ENCODE results near the gene CD8A. TPM values are rescaled to one million over a fixed set of nuclear protein-coding genes. Genes with fewer than 3 reads are reported as not detected.
"Not testable (repeated sequence)": the region's sequence is repeated elsewhere in the genome, so short reads cannot be mapped to it uniquely, and the experiment has no call there.

The CD8A gene
- not detected in 2 replicates for total RNA-seq
- polyA plus RNA-seq (2012), result not detected

DNA sequence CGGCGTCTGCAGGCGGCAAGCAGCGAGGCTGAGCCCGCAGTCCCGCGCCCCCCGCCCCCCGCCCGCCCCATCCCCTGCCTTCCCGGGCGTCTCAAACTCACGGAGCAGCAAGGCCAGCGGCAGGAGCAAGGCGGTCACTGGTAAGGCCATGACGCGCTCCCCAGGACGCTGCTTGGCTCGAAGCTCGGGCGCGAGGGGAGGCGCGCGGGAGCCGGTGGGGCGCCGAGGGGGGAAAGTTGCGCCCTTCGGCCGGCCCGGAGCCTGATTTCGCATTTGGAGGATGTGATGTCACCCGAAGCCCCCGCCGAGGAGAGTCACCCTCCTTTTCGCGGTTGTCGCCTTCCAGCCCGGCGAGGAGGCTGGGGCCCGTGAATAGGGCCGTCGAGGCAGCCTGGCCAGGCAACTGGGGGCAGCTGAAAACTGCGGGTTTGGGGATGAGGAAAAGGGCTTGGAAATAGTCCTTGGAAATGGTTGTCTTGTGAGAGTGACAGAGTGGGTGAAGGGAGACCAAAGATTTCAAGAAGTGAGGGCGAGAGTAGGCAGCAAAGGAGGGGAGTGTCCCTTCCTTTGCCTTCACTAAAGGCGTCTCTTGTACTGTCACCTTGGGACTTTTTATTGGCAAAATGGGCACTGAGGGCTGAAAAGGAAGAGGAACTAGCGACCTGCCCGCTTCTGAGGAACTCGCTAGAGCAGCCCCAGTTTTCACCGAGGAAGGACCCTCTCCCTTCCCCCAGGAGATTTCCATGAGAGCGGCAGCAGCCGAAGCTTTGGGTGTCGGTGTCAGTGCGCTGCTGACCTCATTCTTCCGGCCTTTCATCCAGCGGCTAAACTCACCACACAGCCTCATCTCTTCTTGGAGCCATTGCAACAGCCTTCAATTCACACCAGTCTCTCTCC, at the start of gene CD8A:
Gene CD8A, minus strand, starts transcription at position 238 of the 897 bp plus-strand sequence. Its CDS starts 88 bp downstream, at position 150.
- DNase-seq (ENCODE audit: low read depth), result peak; percentile 11

DNA sequence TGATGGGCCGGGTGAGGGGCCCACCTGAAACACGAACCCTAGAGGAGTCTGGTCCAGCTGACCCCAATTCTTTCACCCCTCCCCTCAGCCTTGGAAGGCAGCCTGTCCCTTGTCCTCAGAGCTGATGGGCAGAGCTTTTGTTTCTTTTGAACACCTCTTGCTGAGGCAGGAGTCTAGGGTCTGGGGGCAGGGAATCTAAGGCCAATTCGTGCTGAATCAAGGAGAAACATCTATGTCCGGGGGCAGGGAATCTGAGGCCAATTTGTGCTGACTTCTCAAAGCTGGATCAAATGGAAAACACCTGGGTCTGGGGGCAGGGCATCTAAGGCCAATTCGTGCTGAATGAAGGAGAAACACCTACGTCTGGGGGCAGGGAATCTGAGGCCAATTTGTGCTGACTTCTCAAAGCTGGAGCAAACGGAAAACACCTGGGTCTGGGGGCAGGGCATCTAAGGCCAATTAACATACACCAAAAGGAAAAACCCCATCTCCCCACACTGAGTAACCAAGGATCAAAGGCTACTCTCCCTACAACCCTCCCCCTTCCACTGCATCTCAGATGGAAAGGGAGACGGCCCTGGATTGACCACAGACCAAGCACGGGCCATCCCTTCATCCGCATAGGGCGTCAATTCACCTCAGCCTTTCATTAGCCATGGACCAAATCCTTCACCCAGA, 49.3 kb upstream of the CD8A start:
- DNase-seq (ENCODE audit: low read depth), result not testable (repeated sequence)

- not testable (repeated sequence) for DNase-seq (ENCODE audit: low read depth)
Observed at GRCh38 chr2:86839455-86839854, 48.7 kb upstream of the CD8A start.

DNA sequence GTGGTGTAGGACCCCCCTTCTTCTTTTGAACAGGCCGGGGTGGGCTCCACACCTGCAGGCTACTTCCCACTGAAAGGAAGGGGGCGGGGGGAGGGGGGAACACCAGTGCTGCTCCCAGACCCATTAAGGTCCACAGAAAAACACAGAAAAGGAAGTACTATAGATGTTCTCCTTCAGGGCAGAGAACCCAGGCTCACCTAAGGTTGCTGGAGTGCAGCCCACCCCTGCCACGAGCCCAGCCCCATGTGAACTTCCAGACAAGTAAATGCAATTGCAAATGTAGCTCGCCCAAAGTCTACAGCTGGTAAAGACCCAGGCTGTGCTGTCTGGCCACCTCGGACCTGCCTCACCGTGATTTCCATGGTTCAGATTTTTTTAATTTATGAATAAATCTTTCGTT, 47.0 kb upstream of the CD8A start:
- not testable (repeated sequence) for DNase-seq (ENCODE audit: low read depth)

DNA sequence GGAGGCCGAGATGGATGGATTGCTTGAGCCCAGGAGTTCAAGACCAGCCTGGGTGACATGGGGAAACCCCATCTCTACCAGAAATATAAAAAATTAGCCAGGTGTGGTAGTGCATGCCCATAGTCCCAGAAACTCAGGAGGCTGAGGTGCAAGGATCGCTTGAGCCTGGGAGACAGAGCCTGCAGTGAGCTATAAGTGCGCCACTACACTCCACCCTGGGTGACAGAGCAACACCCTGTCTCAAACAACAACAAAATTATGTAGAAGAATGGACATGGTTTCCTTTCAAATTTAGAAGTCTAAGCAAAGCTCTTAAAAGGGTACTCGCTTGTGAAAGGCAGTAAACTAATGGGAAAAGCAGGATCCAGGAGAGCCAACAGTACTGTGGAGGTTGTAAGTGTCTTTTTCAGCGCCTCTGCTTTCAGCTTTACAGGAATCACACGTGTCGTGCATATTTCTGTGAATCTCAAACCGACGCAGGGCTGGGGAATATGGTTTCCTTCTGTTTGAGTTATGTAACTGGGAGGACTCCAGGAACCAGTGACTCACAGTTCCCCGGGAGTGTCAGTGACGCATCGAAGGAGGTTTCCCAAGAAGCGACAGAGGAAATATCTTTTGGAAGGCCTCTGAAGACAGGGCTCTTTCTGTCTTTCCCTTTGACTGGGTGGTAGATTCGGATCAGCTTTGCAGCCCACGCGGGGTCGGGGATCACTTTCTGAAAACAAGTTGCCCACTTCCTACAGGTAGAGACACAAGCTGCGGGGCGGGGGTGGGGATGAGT, 46.4 kb upstream of the CD8A start:
- DNase-seq (ENCODE audit: low read depth), result peak; percentile 76

- DNase-seq (ENCODE audit: low read depth), result not testable (repeated sequence)
Observed at GRCh38 chr2:86835548-86835889, 44.8 kb upstream of the CD8A start.

DNA sequence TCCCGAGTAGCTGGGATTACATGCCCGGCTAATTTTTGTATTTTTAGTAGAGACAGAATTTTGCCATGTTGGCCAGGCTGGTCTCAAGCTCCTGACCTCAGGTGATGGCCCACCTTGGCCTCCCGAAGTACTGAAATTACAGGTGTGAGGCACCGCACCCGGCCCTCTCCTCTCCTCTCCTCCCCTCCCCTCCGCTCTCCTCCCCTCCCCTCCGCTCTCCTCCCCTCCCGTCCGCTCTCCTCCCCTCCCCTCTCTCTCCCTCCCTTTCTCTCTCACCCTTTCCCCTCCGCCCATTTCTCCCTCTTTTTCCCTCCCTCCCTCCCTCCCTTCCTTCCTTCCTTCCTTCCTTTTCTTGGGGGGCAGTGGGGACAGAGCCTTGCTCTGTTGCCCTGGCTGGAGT, 42.6 kb upstream of the CD8A start:
- DNase-seq (ENCODE audit: low read depth), result no peak

DNA sequence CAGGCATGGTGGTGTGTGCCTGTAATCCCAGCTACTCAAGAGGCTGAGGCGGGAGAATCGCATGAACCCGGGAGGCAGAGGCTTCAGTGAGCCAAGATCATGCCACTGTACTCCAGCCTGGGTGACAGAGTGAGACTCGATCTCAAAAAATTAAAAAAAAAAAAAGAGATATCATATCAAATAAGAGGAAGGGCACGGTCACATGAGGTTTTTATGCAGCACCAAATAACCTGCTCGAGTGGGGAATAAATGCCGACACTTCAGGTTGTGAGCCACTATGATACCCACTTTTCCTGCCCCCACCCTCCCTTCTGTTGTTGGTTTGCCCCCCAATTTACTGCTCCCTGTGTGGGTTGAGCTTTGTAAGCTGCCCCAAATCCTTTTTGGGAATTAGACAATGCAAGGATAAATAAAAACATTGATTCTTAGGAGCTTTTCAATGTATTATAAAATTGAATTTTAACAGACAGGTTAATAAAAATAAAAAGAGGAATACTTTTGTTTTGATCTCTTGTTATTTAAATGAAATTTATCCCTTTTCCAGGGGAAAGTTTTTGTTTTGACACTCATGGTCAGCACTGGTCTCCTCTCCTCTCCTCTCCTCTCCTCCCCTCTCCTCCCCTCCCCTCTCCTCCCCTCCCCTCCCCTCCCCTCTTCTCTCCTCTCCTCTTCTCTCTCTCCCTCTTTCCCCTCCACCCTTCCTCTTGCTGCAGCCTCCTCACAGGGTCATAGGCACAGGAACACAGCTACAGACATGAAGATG, 41.8 kb upstream of the CD8A start:
- no peak for DNase-seq (ENCODE audit: low read depth)

DNA sequence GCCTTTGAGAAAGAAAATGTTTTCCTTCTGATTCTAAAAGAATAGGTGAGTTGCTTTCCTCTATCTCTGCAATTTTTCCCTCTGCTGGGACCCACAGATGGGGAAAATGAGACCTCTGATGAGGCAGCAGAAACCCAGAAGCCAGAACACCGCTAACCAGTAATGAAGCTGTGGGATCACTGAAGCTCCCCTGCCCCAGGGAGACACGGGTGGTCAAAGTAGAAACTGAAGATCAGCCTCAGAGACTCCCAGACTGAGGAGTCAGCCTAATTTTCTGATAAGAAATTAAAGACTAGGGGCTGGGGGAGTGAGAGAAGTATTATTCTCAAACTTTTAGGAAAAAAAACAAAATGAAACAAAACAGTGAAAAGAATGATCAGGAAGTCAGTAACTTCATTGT, 40.8 kb upstream of the CD8A start:
- no peak for DNase-seq (ENCODE audit: low read depth)

- no peak for DNase-seq (ENCODE audit: low read depth)
Observed at GRCh38 chr2:86826951-86827350, 36.2 kb upstream of the CD8A start.

GRCh38 chr2:86825693-86826381, 35.1 kb upstream of the CD8A start:
- DNase-seq (ENCODE audit: low read depth), result no peak

DNA sequence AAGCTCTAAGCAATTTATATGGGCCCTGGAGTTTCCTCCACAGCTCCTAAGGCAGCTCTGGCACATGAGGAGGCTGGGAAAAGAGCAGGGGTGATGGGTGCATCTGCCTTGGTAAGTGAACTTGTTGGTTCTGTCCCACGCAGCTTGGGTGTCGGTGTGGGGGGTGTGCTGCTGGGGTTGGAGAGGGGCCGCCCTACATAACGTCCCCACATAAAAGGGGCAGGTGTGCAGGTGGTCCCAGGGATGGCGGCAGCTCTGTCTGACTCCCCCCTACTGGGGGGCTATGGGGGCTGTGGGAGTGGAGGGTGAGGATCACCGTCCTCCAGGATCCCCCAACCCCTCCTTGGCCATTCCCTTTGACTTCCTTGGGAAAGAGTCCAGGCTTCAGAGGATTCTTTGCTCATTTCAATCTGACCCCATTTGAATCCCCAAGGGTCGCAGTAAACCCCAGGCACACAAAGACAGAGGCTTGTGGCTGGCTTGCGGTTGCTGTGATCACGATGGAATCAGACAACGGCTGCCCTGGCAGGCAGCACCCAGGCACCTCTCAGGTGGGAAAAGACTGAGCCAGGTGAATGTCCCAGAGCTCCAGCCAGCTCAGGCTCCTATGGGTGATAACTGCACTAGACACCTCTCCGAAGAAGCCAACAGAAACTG, 34.5 kb upstream of the CD8A start:
- DNase-seq (ENCODE audit: low read depth), result no peak

DNA sequence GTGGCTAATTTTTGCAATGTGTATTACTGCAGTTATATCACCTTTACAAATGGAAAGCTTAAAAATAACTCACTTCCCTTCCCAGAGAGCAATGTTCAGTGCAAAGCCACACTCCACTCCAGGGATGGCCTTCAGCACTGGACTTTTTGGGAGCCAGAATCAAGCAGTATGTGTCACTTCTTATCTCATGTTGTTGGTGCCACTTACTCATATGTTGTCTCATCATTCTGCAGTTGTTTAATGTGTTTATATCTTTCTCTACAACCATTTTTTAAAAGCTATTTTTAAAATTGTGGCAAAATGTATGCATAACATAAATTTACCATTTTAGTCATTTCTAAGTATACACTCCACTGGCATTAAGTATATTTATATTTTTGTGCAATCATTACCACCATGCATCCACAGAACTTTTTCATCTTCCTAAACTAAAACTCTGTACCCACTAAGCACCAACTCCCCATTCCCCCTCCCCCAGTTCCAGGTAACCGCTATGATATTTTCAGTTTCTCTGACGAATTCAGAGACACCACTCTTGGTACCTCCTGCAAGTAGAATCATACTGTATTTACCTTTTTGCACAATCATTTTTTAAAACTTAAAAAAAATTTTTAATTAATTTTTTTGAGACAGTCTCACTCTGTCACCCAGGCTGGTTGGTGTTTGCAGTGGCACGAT, 32.1 kb upstream of the CD8A start:
- DNase-seq (ENCODE audit: low read depth), result no peak

- DNase-seq (ENCODE audit: low read depth), result no peak
Observed at GRCh38 chr2:86821842-86822241, 31.1 kb upstream of the CD8A start.

DNA sequence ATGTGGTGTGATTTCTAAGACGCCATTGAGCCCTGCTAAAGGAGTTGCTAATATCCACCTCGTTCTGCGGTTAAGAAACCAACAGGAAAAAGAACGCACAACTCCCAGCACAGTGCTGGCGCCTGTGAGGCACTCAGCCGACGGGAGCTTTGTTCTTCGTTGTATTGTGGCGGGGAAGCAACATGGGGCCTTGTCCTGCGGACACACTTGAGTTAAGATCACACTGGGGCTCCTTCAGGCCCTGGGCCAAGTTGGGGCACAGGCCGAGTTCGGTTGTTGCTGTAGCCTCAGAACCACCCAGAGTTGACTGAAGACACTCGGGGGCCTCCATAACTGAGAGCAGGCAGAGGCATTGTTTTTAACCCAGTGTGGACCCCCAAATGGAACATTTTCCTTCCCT, 30.6 kb upstream of the CD8A start:
- no peak for DNase-seq (ENCODE audit: low read depth)

GRCh38 chr2:86818957-86819356, 28.2 kb upstream of the CD8A start:
- DNase-seq (ENCODE audit: low read depth), result no peak

DNA sequence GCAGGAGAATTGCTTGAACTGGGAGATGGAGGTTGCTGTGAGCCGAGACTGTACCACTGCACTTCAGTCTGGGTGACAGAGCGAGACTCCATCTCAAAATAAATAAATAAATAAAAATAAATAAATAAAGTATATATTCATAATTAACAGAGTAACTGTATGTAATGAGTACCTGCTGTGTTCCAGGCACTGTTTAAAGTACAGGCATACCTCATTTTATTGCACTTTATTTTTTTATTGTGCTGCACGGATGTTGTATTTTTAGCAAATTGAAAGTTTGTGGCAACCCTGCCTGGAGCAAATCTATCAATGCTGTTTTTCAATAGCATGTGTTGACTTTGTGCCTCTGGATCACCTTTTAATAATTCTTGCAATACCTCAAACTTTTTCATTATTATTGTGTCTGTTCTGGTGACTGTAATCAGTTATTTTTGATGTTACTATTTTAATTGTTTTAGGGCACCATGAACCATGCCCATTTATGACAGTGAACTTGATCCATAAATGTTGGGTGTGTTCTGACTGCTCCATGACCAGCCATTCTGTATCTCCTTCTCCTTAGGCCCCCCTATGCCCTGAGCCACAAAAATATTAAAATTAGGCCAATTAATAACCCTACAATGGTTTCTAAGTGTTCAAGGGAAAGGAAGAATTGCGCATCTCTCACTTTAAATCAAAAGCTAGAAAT, 27.5 kb upstream of the CD8A start:
- no peak for DNase-seq (ENCODE audit: low read depth)

GRCh38 chr2:86815611-86816010, 24.9 kb upstream of the CD8A start:
- no peak for DNase-seq (ENCODE audit: low read depth)

All from myocyte (in vitro differentiated cells).